H1 (cell line): ENCODE results near the gene CFAP74. TPM values are rescaled to one million over a fixed set of nuclear protein-coding genes. Genes with fewer than 3 reads are reported as not detected.

Experiments used
- CTCF ChIA-PET: fragments of 300-600 bp; sonication (Branson Sonifier 250); formaldehyde crosslinking; loops from one replicate; lab custom pipeline; 2021; ENCODE audit not compliant: partially characterized antibody; lab: Charles Lee
- POLR2A ChIA-PET: fragments of 300-600 bp; sonication (Branson Sonifier 250); formaldehyde crosslinking; loops from one replicate; lab custom pipeline; 2021; ENCODE audit warnings: inconsistent platforms; ENCODE audit not compliant: partially characterized antibody; lab: Charles Lee
- DNase-seq, 2 experiments: peaks; one replicate each; pipeline versions ENCODE4 v3.0.0 to v3.0.0-alpha.2; 2010 to 2022; ENCODE audit warnings: low spot score in 2 of 2, low read depth in 1 of 2, mixed read lengths in 1 of 2
- FAIRE-seq: peaks from 2 replicates; lab custom pipeline; 2011; peaks lifted over from hg19 to GRCh38; lab: Jason Lieb, UNC
- H2AFZ ChIP-seq: 2 replicates; pipeline ENCODE4 v1.8.1; 2012; ENCODE audit warnings: low read length, inconsistent platforms
- H2AK5ac ChIP-seq: 2 replicates; pipeline ENCODE4 v1.6.1; 2013; ENCODE audit warnings: low read depth, low read length
- H2BK120ac ChIP-seq: replicated peaks from 2 replicates; pipeline ENCODE3; 2013; ENCODE audit warnings: low read depth, low read length, inconsistent platforms
- H2BK12ac ChIP-seq: 2 replicates; pipeline ENCODE4 v1.6.1; 2013; ENCODE audit warnings: low read depth, low read length
- H2BK15ac ChIP-seq: 2 replicates; pipeline ENCODE4 v1.6.1; 2013; ENCODE audit warnings: low read length
- H2BK20ac ChIP-seq: 2 replicates; pipeline ENCODE4 v1.6.1; 2013; ENCODE audit warnings: low read length
- H2BK5ac ChIP-seq: 2 replicates; pipeline ENCODE4 v1.6.1; 2013; ENCODE audit warnings: low read depth, low read length
- H3K14ac ChIP-seq: 2 replicates; pipeline ENCODE4 v1.6.1; 2013; ENCODE audit warnings: inconsistent platforms; ENCODE audit not compliant: insufficient read length
- H3K18ac ChIP-seq: 2 replicates; pipeline ENCODE4 v1.6.1; 2013; ENCODE audit warnings: low read length; ENCODE audit errors: extremely low read depth
- H3K23ac ChIP-seq: 2 replicates; pipeline ENCODE4 v1.6.1; 2013; ENCODE audit warnings: inconsistent platforms; ENCODE audit not compliant: insufficient read length
- H3K23me2 ChIP-seq: 2 replicates; pipeline ENCODE4 v1.6.1; 2013; ENCODE audit warnings: low read depth, low read length
- H3K27ac ChIP-seq: 2 replicates; pipeline ENCODE4 v1.6.1; 2011; ENCODE audit warnings: low read depth, low read length, inconsistent platforms
- H3K27me3 ChIP-seq, 4 experiments: replicated peaks in 1 of 4; 1 replicate in 1 of 4; 2 replicates in 3 of 4; pipeline versions ENCODE4 v1.6.1 to v1.8.1; 2011 to 2013; ENCODE audit warnings: low read length in 3 of 4, mild to moderate bottlenecking in 3 of 4, inconsistent platforms in 2 of 4, mixed read lengths in 2 of 4, moderate library complexity in 1 of 4; ENCODE audit not compliant: control insufficient read depth in 3 of 4, insufficient read depth in 3 of 4; ENCODE audit errors: extremely low read depth in 1 of 4
- H3K36me3 ChIP-seq, 4 experiments: 2 replicates each; pipeline versions ENCODE4 v1.6.1 to v1.8.1; 2011 to 2013; ENCODE audit warnings: mild to moderate bottlenecking in 4 of 4, low read length in 3 of 4, moderate library complexity in 2 of 4, control low read depth in 1 of 4, inconsistent platforms in 1 of 4; ENCODE audit not compliant: insufficient read depth in 4 of 4, control insufficient read depth in 2 of 4
- H3K4ac ChIP-seq: replicated peaks from 2 replicates; pipeline ENCODE3; 2013; ENCODE audit warnings: low read length, low read depth, mixed read lengths, inconsistent platforms; ENCODE audit not compliant: insufficient read length
- H3K4me1 ChIP-seq, 4 experiments: replicated peaks in 1 of 4; 1 replicate in 1 of 4; 2 replicates in 3 of 4; pipeline versions ENCODE4 v1.6.1 to v1.8.1; 2011 to 2013; ENCODE audit warnings: low read length in 3 of 4, inconsistent platforms in 2 of 4, mixed read lengths in 1 of 4; ENCODE audit not compliant: insufficient read depth in 4 of 4, control insufficient read depth in 3 of 4
- H3K4me2 ChIP-seq, 2 experiments: 2 replicates each; pipeline versions ENCODE4 v1.6.1 to v1.8.1; 2011 to 2013; ENCODE audit warnings: low read depth in 2 of 2, low read length in 2 of 2, control low read depth in 1 of 2, inconsistent platforms in 1 of 2, mild to moderate bottlenecking in 1 of 2; ENCODE audit not compliant: insufficient read depth in 1 of 2
- H3K4me3 ChIP-seq, 4 experiments: fragments of 200-600, 300-600 bp in 1 of 4; sonication (generic), shearing (Covaris generic), sonication (Bioruptor Twin) in 1 of 4; 2 replicates each; pipeline versions ENCODE4 v1.5.1 to v1.8.1; 2011 to 2016; ENCODE audit warnings: low read length in 4 of 4, low read depth in 3 of 4, control low read depth in 2 of 4, inconsistent platforms in 2 of 4, mild to moderate bottlenecking in 2 of 4, mixed read lengths in 1 of 4, moderate library complexity in 1 of 4; ENCODE audit not compliant: insufficient read depth in 2 of 4; ENCODE audit errors: extremely low read depth in 1 of 4
- H3K56ac ChIP-seq: replicated peaks from 2 replicates; pipeline ENCODE3; 2013; ENCODE audit warnings: low read depth, mild to moderate bottlenecking, mixed read lengths, low read length, inconsistent platforms; ENCODE audit not compliant: insufficient read length
- H3K79me1 ChIP-seq: 2 replicates; pipeline ENCODE4 v1.6.1; 2013; ENCODE audit warnings: low read depth, low read length, control low read depth
- H3K79me2 ChIP-seq, 2 experiments: 2 replicates each; pipeline versions ENCODE4 v1.6.1 to v1.8.1; 2012 to 2013; ENCODE audit warnings: low read length in 2 of 2, mild to moderate bottlenecking in 2 of 2, inconsistent platforms in 1 of 2; ENCODE audit not compliant: insufficient read depth in 2 of 2, control insufficient read depth in 1 of 2
- H3K9ac ChIP-seq, 4 experiments: replicated peaks in 1 of 4; 1 replicate in 1 of 4; 2 replicates in 3 of 4; pipeline versions ENCODE4 v1.6.1 to v1.8.1; 2011 to 2013; ENCODE audit warnings: low read depth in 3 of 4, low read length in 3 of 4, control low read depth in 2 of 4, mild to moderate bottlenecking in 2 of 4, moderate library complexity in 2 of 4, inconsistent platforms in 1 of 4; ENCODE audit errors: extremely low read depth in 1 of 4
- H3K9me3 ChIP-seq, 2 experiments: 2 replicates each; pipeline versions ENCODE4 v1.6.1 to v1.8.1; 2012 to 2013; ENCODE audit warnings: mild to moderate bottlenecking in 2 of 2, moderate library complexity in 2 of 2, control low read depth in 1 of 2, inconsistent platforms in 1 of 2, low read depth in 1 of 2, low read length in 1 of 2, mixed read lengths in 1 of 2; ENCODE audit not compliant: insufficient read depth in 2 of 2
- H4K20me1 ChIP-seq, 2 experiments: replicated peaks in 1 of 2; 2 replicates each; pipeline versions ENCODE3 to v1.8.1; 2011 to 2013; ENCODE audit warnings: inconsistent platforms in 2 of 2, low read length in 2 of 2, mild to moderate bottlenecking in 1 of 2; ENCODE audit not compliant: insufficient read depth in 2 of 2, control insufficient read depth in 1 of 2
- H4K5ac ChIP-seq: 2 replicates; pipeline ENCODE4 v1.6.1; 2013; ENCODE audit warnings: low read length, low read depth, mixed read lengths, inconsistent platforms; ENCODE audit not compliant: insufficient read length
- H4K8ac ChIP-seq: 2 replicates; pipeline ENCODE4 v1.8.0; 2013; ENCODE audit warnings: mild to moderate bottlenecking, moderate library complexity, low read length, inconsistent platforms; ENCODE audit not compliant: insufficient read depth; ENCODE audit errors: extremely low read depth
- H4K91ac ChIP-seq: replicated peaks from 2 replicates; pipeline ENCODE3; 2013; ENCODE audit warnings: low read length, mixed read lengths, inconsistent platforms; ENCODE audit not compliant: insufficient read length
- MAFK ChIP-seq: IDR thresholded peaks from 2 replicates; pipeline ENCODE4 v1.6.1; 2012; ENCODE audit warnings: low read depth, mild to moderate bottlenecking, improper control_type of control experiment, low read length
- MAX ChIP-seq: IDR thresholded peaks from 2 replicates; pipeline ENCODE4 v1.6.1; 2012; ENCODE audit warnings: inconsistent platforms
- POLR2AphosphoS5 ChIP-seq: IDR thresholded peaks from 2 replicates; pipeline ENCODE4 v1.6.1; 2011; ENCODE audit warnings: low read depth, low read length
- WGBS, 2 experiments: shearing (Covaris generic) in 1 of 2; methylation state at CpG; one replicate each; pipeline versions ENCODE4 v1.1.6 to v1.1.7; 2013 to 2015; ENCODE audit warnings: low lambda C conversion rate in 2 of 2, mixed read lengths in 2 of 2, inconsistent platforms in 1 of 2, low coverage in 1 of 2, missing lambda C conversion rate in 1 of 2; ENCODE audit not compliant: insufficient replicate concordance in 2 of 2, insufficient coverage in 1 of 2, insufficient read length in 1 of 2; ENCODE audit errors: extremely low coverage in 1 of 2, missing lambda C conversion rate in 1 of 2; 5-methylcytosine and 5-hydroxymethylcytosine counted together
- polyA plus RNA-seq, 7 experiments: library from polyadenylated mRNA; depleted of rRNA in 3 of 7; stranded (reverse) in 5 of 7; unstranded in 2 of 7; fragments of >200 nt in 5 of 7; fragments of 200-250 nt in 2 of 7; gene quantifications; 1 replicate in 5 of 7; 2 replicates in 1 of 7; 4 replicates in 1 of 7; pipeline versions ENCODE4 v1.2.1 to v1.2.3, GENCODE V29; 2011 to 2013; ENCODE audit warnings: missing spikeins in 2 of 7, mixed read lengths in 2 of 7
- total RNA-seq: library from RNA; stranded (reverse); fragmentation: NEBNext Ultra II Directional; extraction: Animal tissue kit (Norgen Biotek cat#: 25700); gene quantifications from 2 replicates; pipeline ENCODE4 v1.2.1, GENCODE V29; 2021

The CFAP74 gene
- total and polyA plus RNA-seq, 2 of the 8 experiments (the other 6 are each of a cell fraction or from before 2014, with no cell fraction given): 0.09 to 0.20 TPM

DNA sequence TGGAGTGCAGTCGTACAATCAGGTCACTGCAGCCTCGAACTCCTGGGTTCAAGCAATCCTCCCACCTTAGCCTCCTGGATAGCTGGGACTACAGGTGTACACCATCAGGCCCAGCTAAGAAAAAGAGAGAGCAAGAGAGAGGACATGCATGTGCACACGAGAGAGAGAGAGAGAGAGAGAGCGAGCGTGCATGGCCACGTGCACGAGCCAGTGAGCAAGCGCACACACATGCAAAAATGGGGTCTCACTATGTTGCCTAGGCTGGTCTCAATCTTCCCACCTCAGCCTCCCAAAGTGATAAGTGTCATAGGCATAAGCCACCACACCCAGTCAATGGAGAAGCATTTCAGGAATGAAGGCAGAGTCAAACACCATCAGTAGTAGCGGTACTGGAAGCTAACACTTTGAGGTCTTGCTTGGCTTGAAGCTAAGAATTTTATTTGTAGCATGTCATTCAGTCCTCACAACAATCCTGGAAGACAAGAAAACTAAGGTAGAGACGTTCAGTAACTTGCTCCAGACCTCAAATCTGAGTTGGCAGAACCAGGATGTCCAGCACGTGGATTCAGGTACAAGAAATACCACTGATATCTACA is 127.2 kb downstream of the CFAP74 start:
- 92% methylated on average over 11 of the region's 11 CpGs; no CpG with 5 or more reads in 1 of the 2 experiments for WGBS, 2 experiments
- Histone ChIP-seq H2AK5ac (no peak overlapping the region), H3K4ac (no peak overlapping the region), H3K79me2 (peaks cover 80 to 100% of the 10 kb centered on the region in 2 experiments), H3K18ac (no peak overlapping the region), H4K8ac (no peak overlapping the region), H3K23me2 (no peaks in the 10 kb centered on the region), H2BK15ac (no peak overlapping the region), H3K27me3 (no peaks in the 10 kb centered on the region), H3K4me1 (peaks cover 0 to 6% (median 3%) of the 10 kb centered on the region in 4 experiments; a peak in 3 of 7 replicates), H3K27ac (no peak overlapping the region), H3K14ac (no peak overlapping the region), H4K5ac (no peak overlapping the region), H3K4me2 (no peak overlapping the region), H2BK20ac (no peak overlapping the region), H2BK5ac (0 out of 2 replicates have a peak overlapping the region, but pooled peaks have one; percentile 4), H2BK120ac (no peak overlapping the region), H4K91ac (no peak overlapping the region), H3K9me3 (peaks cover 0 to 4% of the 10 kb centered on the region in 2 experiments; a peak in 1 of 4 replicates), H3K23ac (no peak overlapping the region), H3K9ac (no peak overlapping the region), H2BK12ac (no peak overlapping the region), H3K79me1 (peaks cover 18% of the 10 kb centered on the region), H3K4me3 (no peak overlapping the region), H3K56ac (no peak overlapping the region), H3K36me3 (peaks cover 8 to 30% (median 19%) of the 10 kb centered on the region in 4 experiments; a peak in 7 of 8 replicates), H2AFZ (no peak overlapping the region), H4K20me1 (peaks cover 41 to 56% of the 10 kb centered on the region in 2 experiments)
- no peak for FAIRE-seq
- DNase-seq: no peak
- ChIA-PET POLR2A (interaction anchor here (0.6 to 5.2 kb wide), 5 partner anchors 11 to 32 kb away, joined by 3 to 32 read pairs (median 4); no protein-coding TSS in a partner anchor), CTCF (interaction anchor here (0.6 to 3.0 kb wide), 9 partner anchors 8 to 87 kb away, joined by 3 to 13 read pairs (median 3); no protein-coding TSS in a partner anchor)
- no peak for TF ChIP-seq MAX
- TF ChIP-seq MAFK: no peak
- TF ChIP-seq POLR2AphosphoS5: 0 out of 2 replicates have a peak, but pooled peaks have one; percentile 13
